ENCODE measurements around the gene PWWP2B.
A peak's percentile ranks its signal among the peaks of the same experiment; 100 is the strongest.

Gene PWWP2B

DNA sequence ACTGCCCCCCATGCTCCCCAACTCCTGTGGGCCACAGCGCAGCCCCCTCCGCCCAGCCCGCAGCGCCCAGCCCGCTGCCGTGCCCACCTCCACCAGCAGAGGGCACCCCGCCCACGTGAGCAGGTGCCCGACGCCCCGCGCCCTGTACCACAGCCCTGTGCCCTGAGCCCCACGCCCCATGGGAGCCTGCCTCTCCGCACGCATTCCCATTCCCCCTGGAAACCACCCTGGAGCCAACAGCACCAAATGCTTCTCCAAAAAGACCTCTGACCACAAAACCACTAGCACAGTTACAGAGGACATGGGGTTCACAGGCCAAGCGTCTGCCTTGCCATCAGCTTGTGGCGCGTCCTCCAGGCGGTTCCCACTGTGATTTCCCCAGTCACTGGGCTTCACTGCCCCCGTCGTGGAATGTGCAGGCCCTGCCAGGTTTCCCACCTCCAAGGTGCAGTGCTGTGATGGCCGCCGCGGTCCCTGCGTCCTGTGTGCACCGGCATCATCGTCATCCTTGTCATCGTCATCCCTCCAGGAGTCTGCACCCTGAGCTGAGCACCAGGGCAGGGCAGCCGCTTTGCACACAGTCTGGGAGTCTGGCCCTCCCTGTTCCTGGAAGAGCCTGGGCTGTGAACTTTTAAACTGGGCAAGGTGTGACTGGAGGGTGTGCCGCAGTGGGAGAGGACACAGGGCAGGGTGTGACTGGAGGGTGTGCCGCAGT is 61.7 kb downstream of the PWWP2B start:
- peak in 1 of 2 donors; percentile 55 for DNase-seq (ENCODE audit: low read depth in 2 of 2)

DNA sequence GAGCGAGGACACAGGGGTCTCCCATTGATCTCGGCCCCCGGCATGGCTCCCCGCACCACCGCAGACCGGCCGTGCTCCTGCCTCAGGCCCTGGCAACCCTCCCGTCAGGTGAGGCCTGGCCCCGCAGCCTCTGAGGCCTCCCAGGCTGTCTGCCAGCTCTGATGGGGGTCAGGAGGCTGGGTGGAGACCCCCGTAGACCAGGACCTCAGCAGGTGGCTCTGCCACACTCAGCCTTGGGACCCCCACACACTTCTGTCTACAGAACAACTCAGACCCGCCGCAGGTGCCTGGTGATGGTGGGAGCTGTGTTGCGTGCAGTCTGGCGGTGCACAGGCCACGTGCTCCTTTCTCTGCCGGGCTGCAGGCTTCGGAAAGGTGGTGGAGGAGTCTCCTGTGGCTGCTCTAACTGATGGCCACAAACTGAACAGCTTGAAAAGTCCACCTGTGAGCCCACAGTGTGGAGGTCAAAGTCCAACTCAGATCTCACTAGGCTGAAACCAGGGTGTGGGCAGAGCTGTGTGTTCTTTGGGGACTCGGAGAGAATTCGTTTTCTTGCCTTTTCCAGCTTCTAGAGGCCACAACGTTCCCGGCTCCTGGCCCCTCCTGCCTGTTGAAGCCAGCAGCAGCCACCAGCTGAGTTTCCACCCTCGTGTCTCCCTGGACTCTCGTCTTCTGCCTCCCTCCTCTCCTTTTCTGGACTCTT is 62.5 kb downstream of the PWWP2B start:
- DNase-seq (ENCODE audit: low read depth in 2 of 2) = no peak

DNA sequence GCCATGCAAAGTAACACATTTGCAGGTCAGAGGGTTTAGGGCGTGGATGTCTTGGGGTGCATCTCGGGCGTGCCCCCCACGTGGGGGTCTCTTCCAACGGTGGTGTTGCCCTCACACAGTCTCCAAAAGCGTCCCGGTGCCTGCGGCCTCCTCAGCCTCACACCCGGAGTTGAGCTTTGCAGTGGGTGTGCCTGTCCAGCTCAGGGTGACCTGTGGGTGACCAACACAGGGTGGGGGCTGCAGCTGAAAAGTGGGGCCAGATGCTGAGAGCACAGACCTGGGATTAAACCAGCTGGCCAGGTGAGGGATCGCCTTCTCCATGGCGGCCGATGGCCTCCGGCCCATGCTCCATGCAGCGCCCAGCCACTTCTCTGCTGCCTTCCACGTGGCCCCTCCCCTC is 63.1 kb downstream of the PWWP2B start:
- no peak for DNase-seq (ENCODE audit: low read depth in 2 of 2)

DNA sequence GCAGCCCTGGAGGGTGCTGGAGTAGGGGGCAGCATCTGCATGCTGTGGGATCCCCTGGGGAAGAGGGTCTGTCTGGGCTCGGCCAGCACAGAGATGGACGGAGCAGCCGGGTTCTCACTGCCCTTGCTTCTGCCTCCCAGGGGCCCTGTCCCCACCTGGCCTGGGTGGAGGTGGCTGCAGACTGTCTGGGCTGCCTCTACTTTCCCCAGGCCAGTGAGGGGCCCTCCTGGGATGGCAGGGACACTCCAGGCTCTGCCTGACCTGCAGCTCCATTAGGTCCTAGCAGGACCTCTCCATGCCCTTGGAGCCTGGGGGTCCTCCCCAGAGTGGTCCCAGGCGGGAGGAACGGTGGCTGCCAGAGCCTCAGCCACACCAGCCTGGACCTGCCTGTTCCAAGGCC is 63.7 kb downstream of the PWWP2B start:
- DNase-seq (ENCODE audit: low read depth in 2 of 2) = no peak

DNA sequence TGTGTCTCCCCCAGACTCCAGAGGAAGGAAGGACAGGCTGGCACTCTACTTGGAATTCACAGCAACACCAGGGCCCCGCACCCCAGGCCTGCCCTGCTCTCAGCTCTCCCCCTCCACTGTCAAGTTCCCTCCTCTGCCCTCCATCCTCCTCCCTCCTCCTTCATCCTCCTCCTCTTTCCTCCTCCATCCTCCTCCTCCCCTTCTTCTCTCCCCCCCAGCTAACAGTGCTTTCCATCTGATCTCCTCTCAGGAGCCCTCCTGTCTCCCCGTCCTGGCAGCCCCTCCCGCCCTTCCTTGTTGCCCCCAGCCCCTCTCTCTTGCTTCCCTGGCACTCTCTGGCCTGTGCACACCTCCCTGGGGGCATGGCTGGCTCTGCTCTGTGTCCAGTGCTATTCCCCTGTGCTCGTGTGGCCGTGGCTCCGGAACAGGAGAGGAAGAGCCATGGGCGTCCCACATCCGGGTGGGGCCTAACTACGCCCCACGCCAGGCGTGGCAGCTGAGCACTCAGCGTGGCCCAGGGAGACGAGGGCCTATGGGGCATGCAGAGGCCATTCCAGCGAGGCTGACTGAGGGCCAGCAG is 64.2 kb downstream of the PWWP2B start:
- no peak for DNase-seq (ENCODE audit: low read depth in 2 of 2)

DNA sequence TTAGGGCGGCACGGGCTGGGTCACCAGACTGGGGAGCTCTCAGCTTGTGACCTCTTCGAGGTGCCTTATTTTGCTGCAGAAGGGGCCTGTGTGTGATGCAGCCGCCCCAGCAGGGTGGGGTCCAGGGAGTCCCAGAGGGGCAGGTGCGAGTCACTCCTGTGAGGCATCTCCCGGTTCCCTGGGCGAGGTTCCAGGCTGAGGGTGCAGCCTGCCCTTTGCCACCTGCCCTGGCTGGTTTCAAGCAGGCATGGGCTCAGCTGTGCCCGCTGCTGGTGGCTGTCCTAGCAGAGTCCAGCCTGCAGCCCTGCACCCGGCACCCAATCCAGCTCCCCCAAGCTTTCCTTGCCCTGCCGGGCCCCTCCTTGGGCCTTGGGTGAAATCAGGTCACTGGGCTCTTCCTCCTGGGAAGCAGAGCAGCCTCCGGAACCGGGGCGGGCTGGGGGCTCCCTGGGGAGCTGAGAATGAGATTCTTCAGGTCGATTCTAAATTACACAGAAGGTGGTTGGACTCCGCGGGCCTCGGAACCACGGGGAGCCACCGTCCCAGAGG is 64.8 kb downstream of the PWWP2B start:
- no peak for DNase-seq (ENCODE audit: low read depth in 2 of 2)

DNA sequence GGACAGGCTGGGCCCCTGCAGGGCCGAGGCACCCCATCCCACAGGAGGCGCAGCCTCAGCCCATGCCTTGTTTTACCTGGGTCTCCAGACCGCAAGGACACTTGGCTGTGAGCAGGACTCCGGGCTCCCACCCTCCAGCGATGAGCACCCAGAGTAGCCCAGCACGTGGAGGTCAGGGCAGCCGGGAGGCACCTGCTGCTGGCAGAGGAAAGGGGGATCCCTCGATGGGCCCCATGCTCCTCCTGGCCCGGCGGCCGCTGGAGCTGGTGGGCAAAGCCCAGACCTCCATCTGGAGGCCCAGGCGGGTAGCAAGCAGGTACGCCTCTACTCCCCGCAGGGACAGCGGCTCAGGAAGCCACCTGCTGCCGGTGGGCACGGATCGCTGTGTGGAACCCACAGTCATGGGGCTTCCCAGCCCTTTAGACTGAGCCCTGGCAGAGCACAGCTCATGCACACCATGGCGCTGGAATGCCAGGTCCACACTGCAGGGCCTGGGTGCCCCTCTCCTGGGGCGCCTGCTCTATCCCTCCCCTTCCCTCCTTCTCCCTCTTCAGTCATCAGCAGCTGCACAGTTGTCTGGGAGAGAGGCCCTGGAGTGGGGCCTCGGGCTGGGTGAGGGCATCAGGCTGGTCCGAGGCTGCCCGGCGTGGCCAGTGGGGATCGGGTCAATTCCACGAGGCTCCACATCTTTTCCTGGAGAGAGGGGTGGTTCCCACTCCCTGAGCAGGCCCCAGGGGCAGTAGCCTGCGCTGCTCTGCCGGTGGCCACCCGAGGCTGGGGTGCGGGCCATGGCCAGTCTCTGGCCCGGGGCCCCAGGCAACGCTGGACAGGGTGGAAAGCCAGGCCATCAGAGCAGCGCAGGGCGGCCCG is 65.7 kb downstream of the PWWP2B start:
- no peak for DNase-seq (ENCODE audit: low read depth in 2 of 2)

DNA sequence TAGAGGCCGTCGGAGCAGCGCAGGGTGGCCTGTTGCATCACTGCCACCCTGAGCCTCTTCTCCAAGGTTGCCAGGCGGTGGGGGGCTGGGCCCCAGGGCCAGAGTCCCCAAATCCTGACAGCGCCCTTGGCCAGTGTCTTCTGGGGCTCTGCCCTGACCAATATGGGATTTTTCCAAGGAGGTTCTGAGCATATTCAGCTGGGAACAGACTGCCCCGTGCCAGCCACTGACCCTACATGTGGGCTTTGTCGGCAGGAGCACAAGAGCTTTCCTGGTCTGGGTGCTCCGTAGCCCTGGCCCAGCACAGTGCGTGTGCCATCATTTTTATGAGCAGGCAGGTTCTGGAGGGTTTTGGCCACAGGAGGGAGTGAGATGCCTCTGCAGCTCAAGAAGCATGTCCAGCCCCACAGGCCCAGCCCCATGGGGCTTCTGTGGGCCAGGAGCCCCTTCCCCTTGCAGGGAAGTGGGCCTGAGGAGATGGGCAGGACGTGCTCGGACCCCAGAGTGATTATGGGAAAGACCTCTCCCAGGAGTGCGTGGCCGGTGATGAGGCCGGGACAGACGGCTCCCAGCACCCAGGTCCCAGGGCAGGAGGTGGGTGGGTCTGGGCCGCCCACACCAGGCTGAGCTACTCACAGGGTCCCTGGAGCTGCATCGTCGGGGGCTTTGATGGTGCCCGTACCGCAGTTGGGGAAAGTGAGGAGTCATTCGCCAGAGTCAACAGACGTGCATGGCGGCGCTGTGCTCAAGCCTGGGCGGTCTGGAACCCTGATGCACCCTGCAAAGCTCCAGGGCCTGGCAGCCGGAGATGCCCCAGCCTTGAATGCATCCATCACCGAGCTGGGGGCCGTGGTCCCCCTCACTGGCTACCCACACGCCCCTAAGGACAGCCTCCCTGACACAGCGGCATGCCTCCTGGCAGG is 66.6 kb downstream of the PWWP2B start:
- DNase-seq (ENCODE audit: low read depth in 2 of 2) = no peak

DNA sequence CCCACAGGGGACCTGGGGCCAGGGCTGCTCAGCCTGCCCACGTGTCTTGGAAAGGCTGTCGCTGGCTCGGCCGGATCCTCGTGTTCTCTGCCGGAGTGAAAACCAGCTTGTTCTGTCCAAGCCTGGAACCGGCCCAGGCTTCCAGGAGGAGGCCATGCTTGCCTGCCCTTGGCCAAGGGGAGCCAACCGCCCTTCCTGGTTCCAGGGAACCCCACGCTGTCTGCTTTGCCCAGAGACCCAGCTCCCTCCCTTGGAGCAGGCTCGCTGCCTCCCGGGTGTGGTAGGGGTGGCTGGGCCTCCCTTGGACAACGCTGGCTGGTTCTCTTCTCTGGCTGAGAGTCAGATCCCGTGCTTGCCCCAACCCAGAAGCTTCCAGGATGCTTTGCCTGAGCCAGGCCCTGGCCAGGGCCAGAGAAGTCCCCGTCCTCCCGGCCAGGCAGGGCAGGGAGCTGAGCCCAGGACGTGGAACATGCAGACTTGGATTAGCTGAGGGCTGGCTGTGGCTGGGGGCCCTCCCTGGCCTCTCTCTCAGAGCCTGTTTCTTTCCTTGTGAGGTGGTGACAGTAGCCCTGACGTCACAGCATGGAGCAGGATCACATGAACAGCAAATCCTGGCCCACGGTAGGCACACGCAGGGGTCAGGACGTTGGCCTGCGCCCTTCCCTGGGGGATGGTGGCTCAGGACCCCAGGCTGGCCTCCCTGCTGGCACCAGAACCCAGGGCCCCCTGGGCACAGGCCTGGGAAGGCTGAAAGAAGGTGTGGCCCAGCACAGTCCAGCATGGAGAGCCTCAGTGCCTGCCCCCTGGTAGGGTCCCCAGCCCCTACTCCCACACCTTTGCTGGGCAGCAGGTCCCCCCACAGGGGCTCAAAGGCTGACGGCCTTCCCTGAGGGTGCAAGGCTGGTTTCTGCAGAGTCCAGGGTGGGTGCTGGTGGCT is 67.5 kb downstream of the PWWP2B start:
- DNase-seq (ENCODE audit: low read depth in 2 of 2) = no peak

DNA sequence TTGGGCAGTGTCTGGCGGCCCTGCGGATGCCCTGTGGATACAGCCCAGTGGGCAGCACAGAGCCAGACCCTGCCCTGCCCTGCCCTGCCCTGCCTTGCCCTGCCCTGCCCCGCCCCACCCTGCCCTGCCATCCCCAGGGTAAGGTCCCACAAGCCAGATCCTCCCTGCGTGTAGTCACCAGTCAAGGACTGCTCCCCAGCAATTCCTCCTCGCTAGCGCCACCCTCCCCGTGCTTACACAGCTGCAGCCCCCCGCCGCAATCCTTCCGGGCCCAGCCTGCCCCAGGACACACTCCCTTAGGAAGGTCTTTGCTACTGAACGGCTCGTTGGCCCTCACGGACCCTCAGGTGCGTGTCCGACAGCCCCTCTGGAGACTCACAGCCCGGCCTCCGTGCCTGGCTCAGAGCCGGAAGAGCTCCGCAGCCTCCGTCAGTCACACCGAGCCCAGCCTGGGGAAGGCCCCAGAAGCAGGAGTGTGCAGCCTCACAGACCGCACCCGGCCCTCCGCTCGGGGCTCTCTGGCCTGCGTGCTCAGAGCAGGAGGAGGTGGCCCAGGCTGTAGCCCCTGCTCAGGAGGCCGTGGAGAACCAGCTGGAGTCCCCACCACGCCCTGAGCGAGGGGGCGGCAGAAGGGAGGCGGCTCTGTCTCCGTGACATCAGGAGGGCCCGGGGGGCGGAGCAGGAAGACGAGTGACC is 68.3 kb downstream of the PWWP2B start:
- DNase-seq (ENCODE audit: low read depth in 2 of 2) = no peak

DNA sequence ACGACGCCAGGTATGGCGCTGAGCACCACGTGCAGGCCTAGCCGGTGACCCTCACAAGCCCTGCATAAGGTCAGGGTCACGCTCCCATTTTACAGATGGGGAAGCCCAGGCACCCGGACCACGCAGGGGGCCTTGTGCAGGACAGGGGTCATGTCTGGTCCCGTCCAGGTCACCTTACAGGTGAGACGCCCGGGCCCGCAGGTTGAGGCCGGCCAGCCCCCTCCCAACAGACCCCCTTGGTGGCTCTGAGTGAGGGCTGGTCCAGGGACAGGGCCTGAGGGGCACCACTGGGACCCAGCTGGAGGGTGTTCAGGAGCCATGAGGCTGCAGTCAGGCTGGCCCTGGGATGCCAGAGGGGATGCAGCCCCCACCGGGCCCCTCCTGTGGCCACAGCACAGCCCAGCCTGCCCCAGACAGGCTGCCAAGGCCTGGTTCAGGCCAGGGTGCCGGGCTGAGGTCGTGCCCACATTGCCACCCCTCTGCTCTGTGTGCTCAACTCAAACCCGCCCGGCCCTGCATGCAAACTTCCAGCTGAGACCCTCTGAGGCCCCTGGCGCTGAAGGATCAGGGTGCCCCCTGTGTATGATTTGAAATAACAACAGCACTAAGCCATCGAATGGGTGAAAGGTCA is 69.0 kb downstream of the PWWP2B start:
- DNase-seq (ENCODE audit: low read depth in 2 of 2) = no peak

DNA sequence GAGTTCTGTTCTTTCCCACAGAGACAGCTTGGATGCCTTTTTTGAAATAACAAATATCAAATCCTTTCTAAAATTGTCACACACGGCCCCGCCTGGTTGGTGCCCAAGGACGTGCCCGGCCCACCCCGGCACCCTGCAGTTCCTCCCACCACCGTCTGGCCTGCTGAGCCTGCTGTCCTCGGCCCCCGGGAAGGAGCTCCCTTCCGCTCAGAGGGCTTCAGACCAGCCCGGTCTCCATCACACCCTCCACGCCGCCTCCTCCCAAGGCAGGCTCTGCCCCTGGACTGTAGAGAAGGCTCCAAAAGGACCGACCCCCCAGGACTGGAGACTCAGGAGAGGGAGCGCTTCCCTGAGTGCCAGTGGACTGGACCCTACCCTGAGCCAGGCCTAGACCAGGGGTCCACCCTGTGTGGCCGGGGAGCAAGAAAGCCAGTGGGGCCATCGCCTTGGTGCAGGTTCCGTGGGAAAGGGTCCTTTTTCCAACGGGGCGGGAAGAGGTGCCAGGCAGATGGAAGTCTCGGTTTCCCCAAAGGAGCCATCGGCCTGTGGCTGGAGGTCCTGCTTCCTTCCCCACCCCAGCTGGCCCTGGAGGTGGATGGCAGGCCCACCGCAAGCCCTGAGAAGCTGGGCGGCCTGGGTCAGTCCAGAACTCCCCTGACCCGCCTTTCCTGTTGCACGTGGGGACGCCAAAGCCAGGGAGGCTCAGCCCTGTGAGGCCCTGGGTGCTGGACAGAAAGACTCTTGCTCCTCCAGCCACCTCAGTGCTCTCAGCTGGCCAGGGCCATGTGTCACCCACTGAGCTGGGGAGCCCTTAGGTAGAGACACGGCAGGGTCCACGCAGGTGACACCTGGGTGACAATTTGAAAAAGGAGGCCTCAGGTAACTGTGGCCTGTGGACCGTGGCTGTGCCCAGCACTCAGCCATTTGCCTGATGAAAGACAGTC is 69.8 kb downstream of the PWWP2B start:
- no peak for DNase-seq (ENCODE audit: low read depth in 2 of 2)
